PC-9 (cell line): ENCODE results near the gene WRAP73. TPM values are rescaled to one million over a fixed set of nuclear protein-coding genes. Genes with fewer than 3 reads are reported as not detected.

Source experiments
- BruUV-seq: library from RNA; stranded (reverse); fragments of 400-500 nt; replicated peaks from 2 replicates; lab custom pipeline; 2021; lab: Mats Ljungman, UMichigan
- CTCF ChIA-PET: fragments of 300-600 bp; sonication (Branson Sonifier 250); formaldehyde crosslinking; loops from one replicate; lab custom pipeline; 2022; ENCODE audit warnings: antibody characterized with exemption; lab: Charles Lee
- POLR2A ChIA-PET: fragments of 300-600 bp; sonication (Branson Sonifier 250); formaldehyde crosslinking; loops from one replicate; lab custom pipeline; 2022; ENCODE audit warnings: antibody characterized with exemption; ENCODE audit not compliant: unreplicated experiment; lab: Charles Lee
- DNase-seq, 2 experiments: peaks; one replicate each; pipeline versions ENCODE4 v3.0.0 to v3.0.0-alpha.2; 2015 to 2022; ENCODE audit warnings: mixed read lengths in 1 of 2
- H2AFZ ChIP-seq: fragments of 200-600 bp; sonication (generic); 2 replicates; pipeline ENCODE4 v1.8.1; 2017; ENCODE audit warnings: antibody characterized with exemption
- H3F3A ChIP-seq: fragments of 200-600 bp; sonication (generic); 2 replicates; pipeline ENCODE4 v1.8.1; 2017; ENCODE audit warnings: antibody characterized with exemption, mild to moderate bottlenecking, low read depth; ENCODE audit not compliant: insufficient read depth
- H3K27ac ChIP-seq: fragments of 200-600 bp; sonication (generic); 2 replicates; pipeline ENCODE4 v1.6.1; 2016; ENCODE audit warnings: mixed run types
- H3K27me3 ChIP-seq: fragments of 200-600 bp; sonication (generic); 2 replicates; pipeline ENCODE4 v1.6.1; 2016; ENCODE audit warnings: low read depth, mixed run types; ENCODE audit not compliant: insufficient read depth
- H3K36me3 ChIP-seq: fragments of 200-600 bp; sonication (generic); 2 replicates; pipeline ENCODE4 v1.6.1; 2016; ENCODE audit warnings: low read depth, mixed run types
- H3K4me1 ChIP-seq: fragments of 200-600 bp; sonication (generic); replicated peaks from 2 replicates; pipeline ENCODE4 v1.6.1; 2016; ENCODE audit warnings: mixed run types; ENCODE audit not compliant: insufficient read depth
- H3K4me2 ChIP-seq: fragments of 200-600 bp; sonication (generic); 2 replicates; pipeline ENCODE4 v1.6.1; 2017; ENCODE audit warnings: mixed run types
- H3K4me3 ChIP-seq: fragments of 200-600 bp; sonication (generic); 2 replicates; pipeline ENCODE4 v1.6.1; 2016; ENCODE audit warnings: mixed run types
- H3K79me2 ChIP-seq: fragments of 200-600 bp; sonication (generic); 2 replicates; pipeline ENCODE4 v1.6.1; 2017; ENCODE audit warnings: low read depth, mixed run types
- H3K9me2 ChIP-seq: fragments of 200-600 bp; sonication (generic); 2 replicates; pipeline ENCODE4 v1.8.1; 2017; ENCODE audit warnings: mild to moderate bottlenecking; ENCODE audit not compliant: insufficient read depth
- H3K9me3 ChIP-seq: fragments of 200-600 bp; sonication (generic); 2 replicates; pipeline ENCODE4 v1.8.1; 2016; ENCODE audit warnings: low read depth; ENCODE audit not compliant: insufficient read depth
- H4K20me1 ChIP-seq: fragments of 200-600 bp; sonication (generic); 2 replicates; pipeline ENCODE4 v1.8.1; 2017; ENCODE audit not compliant: insufficient read depth
- EZH2 ChIP-seq: fragments of 200-600 bp; sonication (generic); IDR thresholded peaks from 2 replicates; pipeline ENCODE4 v1.8.0; 2017; ENCODE audit warnings: antibody characterized with exemption, low read depth
- intact Hi-C: fragments of 100-400 bp; cut with micrococcal nuclease; formaldehyde crosslinking; loops from one replicate; pipeline ENCODE4 v1.10.0; 2022; ENCODE audit not compliant: unreplicated experiment
- total RNA-seq: library from RNA; stranded (reverse); gene quantifications from 2 replicates; pipeline ENCODE4 v1.2.3, GENCODE V29; 2021
- TF ChIP-seq, protein P1 (sequence below): fragments of 200-600 bp; sonication (generic); conservative IDR thresholded peaks from 2 replicates; pipeline ENCODE4 v1.6.1; 2017; ENCODE audit warnings: mixed run types, antibody characterized with exemption, mild to moderate bottlenecking, moderate library complexity

WRAP73 gene
- total RNA-seq, 1 experiment from 2014 or later: 25.5 TPM

- H3K9me3 ChIP-seq: no peaks in the 10 kb centered on the region
- BruUV-seq: no TSS peak
- ChIA-PET CTCF (no interaction called here), POLR2A (no interaction called here)
- H3F3A ChIP-seq: peaks cover 12% of the 10 kb centered on the region; the same call in 1 of the 2 replicates
- no peak overlapping the region for H2AFZ ChIP-seq
- no peaks in the 10 kb centered on the region for H3K79me2 ChIP-seq
- DNase-seq: no peak
- H3K4me3 ChIP-seq: no peak overlapping the region
- TF ChIP-seq, protein P1, sequence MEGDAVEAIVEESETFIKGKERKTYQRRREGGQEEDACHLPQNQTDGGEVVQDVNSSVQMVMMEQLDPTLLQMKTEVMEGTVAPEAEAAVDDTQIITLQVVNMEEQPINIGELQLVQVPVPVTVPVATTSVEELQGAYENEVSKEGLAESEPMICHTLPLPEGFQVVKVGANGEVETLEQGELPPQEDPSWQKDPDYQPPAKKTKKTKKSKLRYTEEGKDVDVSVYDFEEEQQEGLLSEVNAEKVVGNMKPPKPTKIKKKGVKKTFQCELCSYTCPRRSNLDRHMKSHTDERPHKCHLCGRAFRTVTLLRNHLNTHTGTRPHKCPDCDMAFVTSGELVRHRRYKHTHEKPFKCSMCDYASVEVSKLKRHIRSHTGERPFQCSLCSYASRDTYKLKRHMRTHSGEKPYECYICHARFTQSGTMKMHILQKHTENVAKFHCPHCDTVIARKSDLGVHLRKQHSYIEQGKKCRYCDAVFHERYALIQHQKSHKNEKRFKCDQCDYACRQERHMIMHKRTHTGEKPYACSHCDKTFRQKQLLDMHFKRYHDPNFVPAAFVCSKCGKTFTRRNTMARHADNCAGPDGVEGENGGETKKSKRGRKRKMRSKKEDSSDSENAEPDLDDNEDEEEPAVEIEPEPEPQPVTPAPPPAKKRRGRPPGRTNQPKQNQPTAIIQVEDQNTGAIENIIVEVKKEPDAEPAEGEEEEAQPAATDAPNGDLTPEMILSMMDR: no peak
- no peak for TF ChIP-seq EZH2
- H3K27ac ChIP-seq: no peak overlapping the region
- intact Hi-C loops: no loop called here
- no peak overlapping the region for H3K4me2 ChIP-seq
- peaks cover 48% of the 10 kb centered on the region for H3K27me3 ChIP-seq
- H4K20me1 ChIP-seq: no peaks in the 10 kb centered on the region; the same call in 1 of the 2 replicates
- no peaks in the 10 kb centered on the region for H3K9me2 ChIP-seq
- peaks cover 10% of the 10 kb centered on the region; the same call in 1 of the 2 replicates for H3K4me1 ChIP-seq
- no peaks in the 10 kb centered on the region for H3K36me3 ChIP-seq
Observed at GRCh38 chr1:3663999-3664699, 14.2 kb upstream of the WRAP73 start.

DNA sequence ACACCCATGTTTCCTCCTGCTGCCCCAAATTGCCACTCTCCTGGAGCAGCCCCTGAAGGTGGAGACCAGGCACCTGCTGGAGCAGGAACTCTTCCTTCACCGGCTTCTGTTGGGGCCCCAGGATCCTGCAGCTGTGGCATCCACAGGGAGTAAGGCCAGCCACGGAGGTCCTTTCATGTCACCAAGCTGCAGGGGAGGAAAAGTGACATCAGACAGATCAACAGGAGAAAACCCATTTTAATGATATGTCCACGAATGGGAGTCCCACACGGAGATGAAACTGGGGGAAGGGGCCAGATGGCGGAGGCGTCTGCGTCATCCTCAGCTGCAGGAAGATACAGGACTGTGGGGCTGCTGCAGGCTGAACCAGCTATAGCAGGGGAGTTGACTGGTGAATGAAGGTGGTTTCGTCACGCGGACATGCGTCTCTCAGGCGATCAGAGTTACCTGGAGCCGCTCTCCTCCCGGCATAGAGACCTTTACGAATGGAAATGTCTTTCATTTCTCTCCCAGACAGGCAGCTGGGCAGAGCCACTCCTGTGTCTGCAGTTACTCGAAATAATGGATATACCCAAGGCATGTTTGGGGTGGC lies 12.3 kb upstream of the WRAP73 start:
- Histone ChIP-seq H4K20me1 (no peaks in the 10 kb centered on the region; the same call in 1 of the 2 replicates), H3K36me3 (no peaks in the 10 kb centered on the region), H3K27ac (no peak overlapping the region), H3K4me2 (no peak overlapping the region), H3F3A (0 out of 2 replicates have a peak, but pooled peaks cover 4% of the 10 kb centered on the region), H3K9me2 (no peaks in the 10 kb centered on the region), H3K4me1 (no peaks in the 10 kb centered on the region), H3K27me3 (peaks cover 66% of the 10 kb centered on the region), H3K9me3 (no peaks in the 10 kb centered on the region), H3K79me2 (no peaks in the 10 kb centered on the region), H2AFZ (no peak overlapping the region), H3K4me3 (no peak overlapping the region)
- TF ChIP-seq EZH2: no peak
- TF ChIP-seq, protein P1: no peak
- ChIA-PET CTCF (no interaction called here), POLR2A (no interaction called here)
- no TSS peak for BruUV-seq
- intact Hi-C loops: no loop called here
- DNase-seq: no peak

GRCh38 chr1:3661631-3662030 lies 11.7 kb upstream of the WRAP73 start:
- Histone ChIP-seq H3K36me3 (no peaks in the 10 kb centered on the region), H3K4me3 (no peak overlapping the region), H4K20me1 (no peaks in the 10 kb centered on the region; the same call in 1 of the 2 replicates), H2AFZ (no peak overlapping the region), H3K9me3 (no peaks in the 10 kb centered on the region), H3K9me2 (no peaks in the 10 kb centered on the region), H3K27me3 (peaks cover 67% of the 10 kb centered on the region), H3F3A (0 out of 2 replicates have a peak, but pooled peaks cover 4% of the 10 kb centered on the region), H3K27ac (no peak overlapping the region), H3K79me2 (no peaks in the 10 kb centered on the region), H3K4me2 (no peak overlapping the region), H3K4me1 (no peaks in the 10 kb centered on the region)
- DNase-seq: no peak
- BruUV-seq: no TSS peak
- ChIA-PET CTCF (no interaction called here), POLR2A (no interaction called here)
- TF ChIP-seq, protein P1: no peak
- no peak for TF ChIP-seq EZH2
- intact Hi-C loops: no loop called here
